B cell (primary cell): ENCODE measurements around the gene PKP2.

Source experiments
- CTCF ChIP-seq: fragments of 200-600 bp; IDR thresholded peaks from one replicate; pipeline ENCODE4 v1.8.0; 2022; ENCODE audit warnings: antibody characterized with exemption, mild to moderate bottlenecking
- EZH2 ChIP-seq: IDR thresholded peaks from 2 replicates; pipeline ENCODE4 v1.6.1; 2012; ENCODE audit warnings: borderline replicate concordance, low read depth, mild to moderate bottlenecking, moderate library complexity, low read length; ENCODE audit not compliant: insufficient read depth, poor library complexity, severe bottlenecking

- TF ChIP-seq CTCF (no peak), EZH2 (no peak)
Observed at GRCh38 chr12:32839828-32840227, 56.7 kb downstream of the PKP2 start.
